ENCODE results near the gene THTPA. TPM values are rescaled to one million over a fixed set of nuclear protein-coding genes. Genes with fewer than 3 reads are reported as not detected.

The THTPA gene
- total RNA-seq, 2 experiments from 2014 or later = 7.6 to 9.4 TPM

GRCh38 chr14:23557521-23557920 is 1.4 kb downstream of the THTPA start:
- Mint-ChIP-seq H3K27ac (peak overlapping the region; percentile 85), H3K4me1 (peaks cover 40% of the 10 kb centered on the region), H3K36me3 (peaks cover 10% of the 10 kb centered on the region), H3K9me3 (no peaks in the 10 kb centered on the region), H3K4me3 (peak overlapping the region; percentile 95), H3K27me3 (no peaks in the 10 kb centered on the region)
- no peak for DNase-seq

- H3K9me3 Mint-ChIP-seq = no peaks in the 10 kb centered on the region
- no peak for DNase-seq
- H3K27me3 Mint-ChIP-seq = no peaks in the 10 kb centered on the region
- peaks cover 40% of the 10 kb centered on the region for H3K4me1 Mint-ChIP-seq
- peak overlapping the region; percentile 85 for H3K27ac Mint-ChIP-seq
- H3K36me3 Mint-ChIP-seq = peaks cover 13% of the 10 kb centered on the region
- H3K4me3 Mint-ChIP-seq = peak overlapping the region; percentile 95
Observed at GRCh38 chr14:23557946-23558345, 1.9 kb downstream of the THTPA start.

GRCh38 chr14:23558346-23559009 is 2.4 kb downstream of the THTPA start:
- no peaks in the 10 kb centered on the region for H3K27me3 Mint-ChIP-seq
- H3K9me3 Mint-ChIP-seq = no peaks in the 10 kb centered on the region
- H3K4me3 Mint-ChIP-seq = peak overlapping the region; percentile 12
- H3K4me1 Mint-ChIP-seq = peaks cover 40% of the 10 kb centered on the region
- peaks cover 13% of the 10 kb centered on the region for H3K36me3 Mint-ChIP-seq
- H3K27ac Mint-ChIP-seq = peak overlapping the region; percentile 34
- DNase-seq = no peak

GRCh38 chr14:23559010-23559925 is 3.2 kb downstream of the THTPA start:
- no peak overlapping the region for H3K4me3 Mint-ChIP-seq
- H3K27me3 Mint-ChIP-seq = no peaks in the 10 kb centered on the region

GRCh38 chr14:23559926-23560520 is 4.0 kb downstream of the THTPA start:
- Mint-ChIP-seq H3K4me1 (peaks cover 40% of the 10 kb centered on the region), H3K27ac (peak overlapping the region; percentile 61), H3K36me3 (peaks cover 16% of the 10 kb centered on the region), H3K27me3 (no peaks in the 10 kb centered on the region), H3K9me3 (no peaks in the 10 kb centered on the region), H3K4me3 (no peak overlapping the region)
- DNase-seq = no peak

More at GRCh38 chr14:23559010-23559925, 3.2 kb downstream of the THTPA start:
- H3K4me1 Mint-ChIP-seq = peaks cover 40% of the 10 kb centered on the region
- H3K9me3 Mint-ChIP-seq = no peaks in the 10 kb centered on the region
- H3K36me3 Mint-ChIP-seq = peaks cover 13% of the 10 kb centered on the region
- no peak overlapping the region for H3K27ac Mint-ChIP-seq
- DNase-seq = peak; percentile 70

- Mint-ChIP-seq H3K36me3 (peaks cover 16% of the 10 kb centered on the region), H3K27me3 (no peaks in the 10 kb centered on the region)
Observed at GRCh38 chr14:23561259-23561658, 5.2 kb downstream of the THTPA start.

GRCh38 chr14:23561873-23562821 is 6.1 kb downstream of the THTPA start:
- DNase-seq = no peak
- Mint-ChIP-seq H3K4me1 (peaks cover 41% of the 10 kb centered on the region), H3K9me3 (no peaks in the 10 kb centered on the region), H3K27ac (no peak overlapping the region), H3K4me3 (no peak overlapping the region), H3K27me3 (no peaks in the 10 kb centered on the region), H3K36me3 (peaks cover 16% of the 10 kb centered on the region)

More at GRCh38 chr14:23561259-23561658, 5.2 kb downstream of the THTPA start:
- Mint-ChIP-seq H3K4me3 (no peak overlapping the region), H3K4me1 (peaks cover 43% of the 10 kb centered on the region), H3K9me3 (no peaks in the 10 kb centered on the region), H3K27ac (peak overlapping the region; percentile 21)
- DNase-seq = no peak

GRCh38 chr14:23562822-23563472 is 6.9 kb downstream of the THTPA start:
- Mint-ChIP-seq H3K36me3 (peaks cover 12% of the 10 kb centered on the region), H3K4me1 (peaks cover 40% of the 10 kb centered on the region), H3K4me3 (no peak overlapping the region), H3K27ac (no peak overlapping the region), H3K9me3 (no peaks in the 10 kb centered on the region), H3K27me3 (no peaks in the 10 kb centered on the region)
- DNase-seq = peak; percentile 56

GRCh38 chr14:23563473-23564180 is 7.6 kb downstream of the THTPA start:
- Mint-ChIP-seq H3K4me3 (no peak overlapping the region), H3K27me3 (no peaks in the 10 kb centered on the region), H3K9me3 (no peaks in the 10 kb centered on the region), H3K27ac (no peak overlapping the region), H3K36me3 (peaks cover 12% of the 10 kb centered on the region), H3K4me1 (peaks cover 42% of the 10 kb centered on the region)
- DNase-seq = no peak

- no peak for DNase-seq
- Mint-ChIP-seq H3K9me3 (no peaks in the 10 kb centered on the region), H3K4me3 (no peak overlapping the region), H3K27ac (peak overlapping the region; percentile 49), H3K27me3 (no peaks in the 10 kb centered on the region), H3K4me1 (peaks cover 40% of the 10 kb centered on the region), H3K36me3 (peaks cover 10% of the 10 kb centered on the region)
Observed at GRCh38 chr14:23564181-23564812, 8.2 kb downstream of the THTPA start.

- no peaks in the 10 kb centered on the region for H3K9me3 Mint-ChIP-seq
- DNase-seq = no peak
- H3K4me3 Mint-ChIP-seq = no peak overlapping the region
- peak overlapping the region; percentile 49 for H3K27ac Mint-ChIP-seq
- no peaks in the 10 kb centered on the region for H3K27me3 Mint-ChIP-seq
- H3K36me3 Mint-ChIP-seq = peaks cover 10% of the 10 kb centered on the region
- peaks cover 36% of the 10 kb centered on the region for H3K4me1 Mint-ChIP-seq
Observed at GRCh38 chr14:23564876-23565275, 8.8 kb downstream of the THTPA start.

GRCh38 chr14:23565626-23566025 is 9.6 kb downstream of the THTPA start:
- H3K36me3 Mint-ChIP-seq = peaks cover 7% of the 10 kb centered on the region
- H3K4me3 Mint-ChIP-seq = no peak overlapping the region
- peaks cover 31% of the 10 kb centered on the region for H3K4me1 Mint-ChIP-seq
- H3K27me3 Mint-ChIP-seq = no peaks in the 10 kb centered on the region
- H3K9me3 Mint-ChIP-seq = no peaks in the 10 kb centered on the region
- no peak overlapping the region for H3K27ac Mint-ChIP-seq
- DNase-seq = no peak

- H3K27ac Mint-ChIP-seq = peak overlapping the region; percentile 98
- H3K36me3 Mint-ChIP-seq = peaks cover 7% of the 10 kb centered on the region
- H3K9me3 Mint-ChIP-seq = no peaks in the 10 kb centered on the region
- H3K4me1 Mint-ChIP-seq = peaks cover 31% of the 10 kb centered on the region
- no peak for DNase-seq
- H3K4me3 Mint-ChIP-seq = peak overlapping the region; percentile 100
- H3K27me3 Mint-ChIP-seq = no peaks in the 10 kb centered on the region
Observed at GRCh38 chr14:23566112-23566777, 10.2 kb downstream of the THTPA start.
